K562 (cell line): ENCODE results near the gene SLC38A10. TPM values are rescaled to one million over a fixed set of nuclear protein-coding genes. Genes with fewer than 3 reads are reported as not detected.

Experiments
- ATF1 ChIP-seq, 2 experiments: fragments of 450-650 bp in 1 of 2; IDR thresholded peaks; 2 replicates each; pipeline ENCODE4 v1.6.1; 2016; ENCODE audit warnings: missing compliant biosample characterization in 1 of 2, missing genetic modification characterization in 1 of 2
- ATF3 ChIP-seq, 2 experiments: fragments of 450-650 bp in 1 of 2; sonication (generic) in 1 of 2; formaldehyde crosslinking in 1 of 2; IDR thresholded peaks in 1 of 2; conservative IDR thresholded peaks in 1 of 2; 2 replicates each; pipeline versions ENCODE4 v1.6.1 to v1.8.1; 2016 to 2023; ENCODE audit warnings: mild to moderate bottlenecking in 2 of 2, moderate library complexity in 2 of 2, inconsistent platforms in 1 of 2, missing genetic modification reagents in 1 of 2
- CREB3 ChIP-seq: fragments of 450-650 bp; conservative IDR thresholded peaks from 2 replicates; pipeline ENCODE4 v1.6.1; 2016; ENCODE audit warnings: missing genetic modification characterization, low read depth, mild to moderate bottlenecking, missing compliant biosample characterization, moderate library complexity
- HNRNPH1 ChIP-seq: fragments of 200-400 bp; formaldehyde crosslinking; optimal IDR thresholded peaks from 2 replicates; pipeline ENCODE3; 2017; ENCODE audit warnings: low read depth, mild to moderate bottlenecking, low read length, moderate library complexity
- KDM5B ChIP-seq: fragments of 200-600 bp; sonication (generic); IDR thresholded peaks from 2 replicates; pipeline ENCODE4 v1.6.1; 2012; ENCODE audit warnings: low read depth, mild to moderate bottlenecking, moderate library complexity, low read length, control low read depth, inconsistent platforms; ENCODE audit not compliant: insufficient replicate concordance
- KHSRP ChIP-seq: fragments of 450-650 bp; IDR thresholded peaks from 2 replicates; pipeline ENCODE4 v1.6.1; 2017
- KLF6 ChIP-seq: fragments of 250-450 bp; sonication (Bioruptor Pico); IDR thresholded peaks from 2 replicates; pipeline ENCODE4 v1.4.0; 2020; ENCODE audit warnings: mild to moderate bottlenecking, moderate library complexity, borderline replicate concordance
- NR2C1 ChIP-seq, 2 experiments: fragments of 450-650 bp; IDR thresholded peaks; 2 replicates each; pipeline ENCODE4 v1.6.1; 2017; ENCODE audit warnings: mild to moderate bottlenecking in 2 of 2, antibody characterized with exemption in 1 of 2, inconsistent platforms in 1 of 2, missing compliant biosample characterization in 1 of 2, missing genetic modification characterization in 1 of 2
- NRF1 ChIP-seq, 2 experiments: fragments of 450-650 bp; IDR thresholded peaks in 1 of 2; conservative IDR thresholded peaks in 1 of 2; 2 replicates each; pipeline ENCODE4 v1.6.1; 2014; ENCODE audit warnings: mild to moderate bottlenecking in 2 of 2
- PTBP1 ChIP-seq: fragments of 200-400 bp; formaldehyde crosslinking; IDR thresholded peaks from 2 replicates; pipeline ENCODE4 v1.6.1; 2017; ENCODE audit warnings: low read depth, low read length
- PTRF ChIP-seq: fragments of 450-650 bp; IDR thresholded peaks from 2 replicates; pipeline ENCODE4 v1.6.1; 2016; ENCODE audit warnings: mild to moderate bottlenecking, missing genetic modification characterization, missing compliant biosample characterization
- RNF2 ChIP-seq: sonication (generic); IDR thresholded peaks from 2 replicates; pipeline ENCODE4 v1.6.1; 2016
- SMARCE1 ChIP-seq: fragments of 450-650 bp; IDR thresholded peaks from 2 replicates; pipeline ENCODE4 v1.7.1; 2016; ENCODE audit warnings: mild to moderate bottlenecking
- TAF15 ChIP-seq: fragments of 200-400 bp; formaldehyde crosslinking; IDR thresholded peaks from 2 replicates; pipeline ENCODE4 v1.6.1; 2017; ENCODE audit warnings: mild to moderate bottlenecking, low read depth, low read length, moderate library complexity
- THRB ChIP-seq: fragments of 450-650 bp; formaldehyde crosslinking; conservative IDR thresholded peaks from 2 replicates; pipeline ENCODE4 v1.4.0; 2022; ENCODE audit warnings: mild to moderate bottlenecking, missing genetic modification characterization
- XRCC4 ChIP-seq: IDR thresholded peaks from one replicate; pipeline ENCODE4 v1.6.1; 2011; ENCODE audit not compliant: insufficient read depth, insufficient read length; ENCODE audit errors: extremely low read depth
- ZBTB7A ChIP-seq: IDR thresholded peaks from 2 replicates; pipeline ENCODE4 v1.6.1; 2011; ENCODE audit warnings: low read depth, mild to moderate bottlenecking, low read length, moderate library complexity, borderline replicate concordance; ENCODE audit not compliant: control insufficient read depth
- ZFX ChIP-seq: sonication (generic); formaldehyde crosslinking; IDR thresholded peaks from 2 replicates; pipeline ENCODE4 v1.8.0; 2022; ENCODE audit warnings: mild to moderate bottlenecking, missing genetic modification reagents, moderate library complexity
- ZNF212 ChIP-seq: fragments of 450-650 bp; formaldehyde crosslinking; IDR thresholded peaks from 2 replicates; pipeline ENCODE4 v1.4.0; 2020; ENCODE audit warnings: mild to moderate bottlenecking
- ZNF311 ChIP-seq: fragments of 250-450 bp; sonication (Bioruptor Pico); IDR thresholded peaks from 2 replicates; pipeline ENCODE4 v1.4.0; 2020; ENCODE audit warnings: mild to moderate bottlenecking, moderate library complexity
- ZNF395 ChIP-seq: fragments of 200-800 bp; sonication (Bioruptor generic); IDR thresholded peaks from 2 replicates; pipeline ENCODE4 v1.6.1; 2017; ENCODE audit warnings: missing genetic modification characterization, missing compliant biosample characterization
- polyA plus RNA-seq, 8 experiments: library from polyadenylated mRNA; depleted of rRNA in 4 of 8; stranded (reverse) in 5 of 8; unstranded in 3 of 8; fragments of >200 nt; fragmentation: Nextera tagmentation in 2 of 8; fragmentation: Illumina TruSeq in 1 of 8; extraction: Ambion mirVana in 2 of 8; extraction: Trizol in 1 of 8; gene quantifications; 2 replicates each; pipeline versions ENCODE4 v1.2.1 to v1.2.3, GENCODE V29; 2011 to 2014; ENCODE audit warnings: inconsistent platforms in 1 of 8, missing spikeins in 1 of 8
- total RNA-seq, 7 experiments: library from RNA; depleted of rRNA in 6 of 7; stranded (reverse); fragments of >200 nt in 6 of 7; fragmentation: Illumina TruSeq in 2 of 7; extraction: Trizol in 2 of 7; gene quantifications; 2 replicates each; pipeline versions ENCODE4 v1.2.1 to v1.2.3, GENCODE V29; 2011 to 2021; ENCODE audit warnings: low replicate concordance in 1 of 7

The SLC38A10 gene
- total and polyA plus RNA-seq, 9 of the 15 experiments (the other 6 are each of a cell fraction or from before 2014, with no cell fraction given) = 0.45 to 54.2 (median 13.8) TPM

GRCh38 chr17:81285179-81285878 is 9.8 kb downstream of the SLC38A10 start (continued):
- TF ChIP-seq ZNF395 (CRISPR knock-in tag) (peak; percentile 94), NRF1 (conservative IDR thresholded peaks at IDR 0.05 in 1 of 2, IDR thresholded peaks at IDR 0.05 in 1 of 2) (peak; percentile 81 to 85), ZNF311 (CRISPR knock-in tag) (no peak), ZFX (CRISPR knock-in tag) (peak; percentile 86), HNRNPH1 (no peak), ATF1 (CRISPR knock-in tag; IDR thresholded peaks at IDR 0.05) (no peak), ATF1 (tag; IDR thresholded peaks at IDR 0.05) (peak; percentile 56), PTBP1 (no peak), NR2C1 (IDR thresholded peaks at IDR 0.05) (peak; percentile 42; the same call in 1 of the 2 replicates), NR2C1 (tag; IDR thresholded peaks at IDR 0.05) (no peak), RNF2 (no peak), KLF6 (CRISPR knock-in tag) (peak; percentile 70; the same call in 1 of the 2 replicates), CREB3 (0 out of 2 replicates have a peak, but pooled peaks have one; percentile 31), KDM5B (peak; percentile 44), ZBTB7A (peak; percentile 88; the same call in 1 of the 2 replicates), KHSRP (no peak), SMARCE1 (0 out of 2 replicates have a peak, but pooled peaks have one; percentile 44), TAF15 (no peak), THRB (no peak), XRCC4 (no peak), PTRF (tag) (no peak), ATF3 (IDR thresholded peaks at IDR 0.05) (0 out of 2 replicates have a peak, but pooled peaks have one; percentile 30), ATF3 (CRISPR knock-in tag; conservative IDR thresholded peaks at IDR 0.05) (no peak), ZNF212 (CRISPR knock-in tag) (no peak)
